Measurements from ENCODE around the gene NRXN2.
"Not testable (repeated sequence)": the region's sequence is repeated elsewhere in the genome, so short reads cannot be mapped to it uniquely, and the experiment has no call there.

Gene NRXN2

DNA sequence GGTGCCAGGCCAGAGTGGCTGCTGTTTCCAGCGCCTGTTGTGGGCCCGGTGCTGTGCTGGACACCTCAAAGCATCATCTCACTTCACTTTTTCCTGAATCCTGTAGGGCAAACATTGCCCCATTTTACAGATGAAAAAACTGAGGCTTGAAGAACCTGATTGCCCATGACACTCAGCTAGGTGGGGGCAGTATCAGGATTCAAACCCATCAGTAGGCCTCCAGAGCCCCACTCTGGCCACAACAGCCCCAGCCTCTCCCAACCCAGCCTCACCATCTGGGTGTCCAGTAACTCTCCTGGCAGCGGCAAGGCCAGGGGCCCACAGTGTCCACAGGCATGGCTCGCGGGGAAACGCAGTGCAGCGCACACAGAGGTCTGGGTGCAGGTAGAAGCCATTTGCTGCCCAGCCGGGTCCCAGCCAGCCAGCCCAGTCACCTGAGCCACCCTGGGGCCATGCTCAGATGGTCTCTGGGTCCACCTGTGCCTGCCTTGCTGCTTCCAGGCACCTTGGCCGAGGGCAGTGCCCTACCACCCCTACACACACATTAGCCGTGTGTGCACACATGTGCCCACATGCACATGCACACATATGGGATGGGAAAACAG is 120.4 kb downstream of the NRXN2 start:
- no peak for DNase-seq

DNA sequence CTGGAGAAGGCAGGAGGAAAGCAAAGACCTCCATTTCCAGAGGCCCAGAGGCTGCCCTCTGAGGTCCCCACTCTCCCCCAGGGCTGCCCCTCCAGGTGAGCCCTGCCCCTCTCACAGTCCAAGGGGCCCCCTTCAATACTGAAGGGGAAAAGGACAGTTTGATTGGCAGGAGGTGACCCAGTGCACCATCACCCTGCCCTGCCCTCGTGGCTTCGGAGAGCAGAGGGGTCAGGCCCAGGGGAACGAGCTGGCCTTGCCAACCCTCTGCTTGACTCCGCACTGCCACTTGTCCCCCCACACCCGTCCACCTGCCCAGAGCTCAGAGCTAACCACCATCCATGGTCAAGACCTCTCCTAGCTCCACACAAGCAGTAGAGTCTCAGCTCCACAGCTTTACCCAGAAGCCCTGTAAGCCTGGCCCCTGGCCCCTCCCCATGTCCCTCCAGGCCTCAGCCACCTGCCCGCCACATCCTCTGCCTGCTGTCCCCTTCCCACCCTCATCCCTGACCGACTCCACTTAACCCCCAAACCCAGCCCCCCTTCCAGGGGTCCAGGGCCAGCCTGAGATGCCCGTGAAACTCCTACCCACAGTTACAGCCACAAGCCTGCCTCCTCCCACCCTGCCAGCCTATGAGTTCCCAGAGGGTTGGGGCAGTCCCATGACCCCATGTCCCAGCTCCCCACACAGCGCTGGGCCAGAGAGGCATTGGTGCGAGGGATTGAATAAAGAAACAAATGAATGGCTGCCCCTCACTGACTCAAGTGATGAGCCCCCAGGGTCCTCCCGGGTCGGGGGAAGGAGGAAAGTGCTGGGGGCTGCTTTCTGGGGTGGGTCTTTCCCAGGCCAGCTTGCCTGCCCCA is 121.2 kb downstream of the NRXN2 start:
- DNase-seq, result no peak

DNA sequence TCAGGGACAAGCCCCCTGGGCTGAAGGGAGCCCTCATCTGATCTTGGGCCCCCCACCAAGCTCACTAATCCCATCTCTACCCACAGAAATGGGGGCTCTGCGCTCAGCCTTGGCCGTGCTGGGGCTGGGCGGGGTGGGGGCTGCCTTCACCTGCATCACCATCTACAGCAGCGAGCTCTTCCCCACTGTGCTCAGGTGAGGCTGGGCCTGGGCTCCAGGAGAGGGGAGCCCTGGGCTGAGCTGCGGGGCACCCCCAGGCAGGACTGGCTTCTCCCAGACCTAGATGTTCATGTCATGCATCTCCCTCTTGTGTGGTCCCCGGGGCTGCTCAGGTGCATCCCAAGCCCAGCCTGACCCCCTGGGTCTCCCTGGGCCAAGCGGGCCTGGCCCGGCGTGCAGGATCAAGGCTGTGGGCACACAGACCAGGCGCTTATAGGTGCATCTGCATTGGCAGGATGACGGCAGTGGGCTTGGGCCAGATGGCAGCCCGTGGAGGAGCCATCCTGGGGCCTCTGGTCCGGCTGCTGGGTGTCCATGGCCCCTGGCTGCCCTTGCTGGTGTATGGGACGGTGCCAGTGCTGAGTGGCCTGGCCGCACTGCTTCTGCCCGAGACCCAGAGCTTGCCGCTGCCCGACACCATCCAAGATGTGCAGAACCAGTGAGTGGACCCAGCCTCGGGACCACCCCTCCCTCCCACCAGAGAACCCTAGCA is 122.6 kb downstream of the NRXN2 start:
- no peak for DNase-seq

DNA sequence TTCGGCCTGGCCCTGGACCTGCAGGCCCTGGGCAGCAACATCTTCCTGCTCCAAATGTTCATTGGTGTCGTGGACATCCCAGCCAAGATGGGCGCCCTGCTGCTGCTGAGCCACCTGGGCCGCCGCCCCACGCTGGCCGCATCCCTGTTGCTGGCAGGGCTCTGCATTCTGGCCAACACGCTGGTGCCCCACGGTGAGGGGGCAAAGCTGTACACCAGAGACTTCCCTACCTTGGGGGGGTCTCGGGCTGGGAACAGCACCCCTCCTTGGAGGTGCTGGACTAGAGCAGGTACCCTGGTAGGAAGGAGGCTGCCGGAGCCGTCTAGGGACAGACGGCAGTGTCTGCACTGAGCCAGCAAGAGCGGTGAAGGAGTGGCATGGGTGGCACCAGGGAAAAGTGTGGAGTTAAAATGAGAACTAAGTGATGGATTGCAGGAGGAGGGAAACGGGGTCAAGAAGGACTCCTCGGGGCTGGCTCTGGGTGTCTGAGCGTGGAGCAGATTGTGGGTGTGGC is 123.2 kb downstream of the NRXN2 start:
- DNase-seq, result no peak

DNA sequence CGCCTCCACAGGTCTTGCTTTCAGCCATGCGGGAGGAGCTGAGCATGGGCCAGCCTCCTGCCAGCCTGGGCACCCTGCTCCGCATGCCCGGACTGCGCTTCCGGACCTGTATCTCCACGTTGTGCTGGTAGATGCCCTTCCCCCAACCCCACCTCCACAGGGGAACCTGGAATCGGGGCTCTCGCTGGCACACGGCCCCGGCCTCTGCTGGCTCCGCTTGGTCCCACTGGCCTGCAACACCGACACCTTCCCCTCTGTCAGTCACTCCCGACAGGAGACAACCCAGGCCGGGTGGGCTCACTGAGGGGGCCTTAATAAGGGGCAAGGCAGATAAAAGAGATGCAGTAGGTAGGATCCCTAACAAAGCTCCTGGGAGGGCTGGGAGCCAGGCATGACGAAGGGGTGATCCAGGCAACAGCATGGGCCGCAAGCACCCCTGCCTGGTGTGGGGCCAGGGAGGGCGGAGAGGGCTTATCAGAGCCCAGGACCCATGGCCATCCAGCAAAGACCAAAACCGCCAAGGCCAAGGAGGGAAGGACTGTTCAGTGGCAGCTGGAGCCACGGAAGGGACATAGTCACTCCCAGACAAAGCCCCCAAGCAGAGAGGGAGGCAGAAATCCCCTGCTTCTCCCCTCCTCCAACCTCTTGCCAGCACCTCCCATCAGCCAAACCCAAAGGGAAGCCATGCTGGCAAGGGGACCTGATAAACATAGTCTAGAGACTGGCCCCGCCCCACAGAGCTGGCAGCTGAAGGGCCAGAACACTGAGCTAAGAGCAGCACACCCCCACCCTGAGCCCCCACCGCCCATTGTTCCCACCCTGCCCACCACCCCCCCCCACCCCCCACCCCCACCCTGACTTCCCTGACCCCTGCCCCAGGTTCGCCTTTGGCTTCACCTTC is 124.0 kb downstream of the NRXN2 start:
- DNase-seq, result no peak

DNA sequence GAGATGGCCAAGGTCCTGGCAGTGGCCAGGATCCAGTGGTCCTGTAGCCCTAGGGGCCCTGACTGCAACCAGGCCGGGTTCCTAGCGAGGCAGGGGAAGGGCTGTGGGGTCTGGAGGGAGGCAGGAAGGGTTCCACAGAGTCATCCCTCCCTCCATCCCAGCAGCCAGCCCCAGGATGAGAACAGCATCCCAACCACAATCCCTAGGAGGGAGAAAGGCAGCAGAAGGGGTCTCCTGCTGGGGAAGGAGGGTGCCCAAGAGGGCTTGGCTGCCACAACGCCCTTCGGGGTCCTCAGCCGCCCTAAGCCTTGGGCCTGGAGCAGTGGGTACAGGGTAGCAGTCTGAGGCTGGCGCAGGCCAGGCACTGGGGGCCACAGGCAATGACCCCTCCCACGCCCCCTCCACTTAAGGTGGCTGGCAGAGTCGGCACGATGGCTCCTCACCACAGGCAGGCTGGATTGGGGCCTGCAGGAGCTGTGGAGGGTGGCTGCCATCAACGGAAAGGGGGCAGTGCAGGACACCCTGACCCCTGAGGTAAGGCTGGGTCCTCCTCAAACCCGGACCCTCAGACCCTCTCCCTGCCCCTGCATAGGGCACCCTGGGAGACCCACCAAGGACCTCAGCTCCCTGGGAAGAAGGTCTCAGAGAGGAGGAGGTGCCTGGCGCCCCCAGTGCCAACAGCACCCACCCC is 124.7 kb downstream of the NRXN2 start:
- DNase-seq, result no peak

DNA sequence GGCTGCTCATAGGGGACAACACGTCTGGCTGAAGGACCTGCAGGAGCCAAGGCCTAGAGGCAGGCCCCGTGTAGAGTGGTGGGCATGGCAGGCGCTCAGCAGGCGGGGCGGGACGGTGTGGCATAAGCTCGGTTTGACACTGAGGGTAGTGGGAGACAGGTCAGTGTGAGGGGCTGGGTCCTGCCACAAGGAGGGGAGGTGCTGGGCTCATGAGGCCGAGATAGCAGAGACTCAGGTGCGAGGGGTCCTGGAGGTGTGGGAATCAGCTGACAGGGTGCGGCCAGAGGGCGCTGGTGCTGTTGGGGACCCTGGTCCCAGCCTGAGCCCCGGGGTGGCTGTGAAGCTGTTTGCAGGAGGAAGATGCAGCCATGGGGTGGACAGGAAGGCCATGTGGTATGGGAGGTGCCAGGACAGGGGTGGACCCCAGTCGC is 125.3 kb downstream of the NRXN2 start:
- no peak for DNase-seq

DNA sequence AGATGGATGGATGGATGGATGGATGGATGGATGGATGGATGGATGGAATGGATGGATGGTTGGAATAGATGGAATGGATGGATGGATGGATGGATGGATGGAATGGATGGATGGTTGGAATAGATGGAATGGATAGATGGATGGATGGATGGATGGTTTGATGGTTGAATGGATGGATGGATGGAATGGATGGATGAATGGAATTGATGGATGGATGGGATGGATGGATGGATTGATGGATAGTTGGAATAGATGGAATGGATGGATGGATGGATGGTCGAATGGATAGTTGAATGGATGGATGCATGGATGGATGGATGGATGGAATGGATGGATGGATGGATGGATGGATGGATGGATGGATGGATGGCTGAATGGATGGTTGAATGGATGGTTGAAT is 127.1 kb downstream of the NRXN2 start:
- not testable (repeated sequence) for DNase-seq

DNA sequence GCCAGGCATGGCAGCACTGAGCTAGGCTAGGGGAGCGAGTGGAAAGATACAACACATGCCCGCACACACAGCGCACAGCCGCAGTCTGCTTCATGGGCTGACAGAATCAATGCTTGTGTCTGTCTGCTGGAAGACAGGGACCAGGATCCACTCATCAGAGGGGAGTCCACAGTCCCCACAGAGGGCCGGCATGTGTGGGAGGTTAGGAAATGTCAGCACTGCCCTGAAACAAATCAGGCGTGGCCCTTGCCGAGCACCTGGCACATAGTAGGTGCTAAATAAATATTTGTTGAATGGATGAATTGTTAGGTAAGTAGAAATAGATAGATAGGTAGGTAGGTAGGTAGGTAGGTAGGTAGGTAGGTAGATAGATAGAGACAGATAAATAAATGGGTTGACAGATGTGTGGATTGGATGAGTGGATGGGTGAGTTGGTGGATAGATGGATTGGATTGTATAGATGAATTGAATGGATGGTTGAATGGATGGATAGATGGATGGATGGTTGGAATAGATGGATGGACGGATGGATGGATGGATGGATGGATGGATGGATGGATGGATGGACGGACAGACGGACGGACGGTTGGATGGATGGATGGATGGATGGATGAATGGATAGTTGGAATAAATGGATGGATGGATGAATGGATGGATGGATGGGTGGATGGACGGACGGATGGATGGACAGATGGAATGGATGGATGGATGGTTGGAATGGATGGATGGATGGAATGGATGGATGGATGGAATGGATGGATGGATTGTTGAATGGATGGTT is 128.6 kb downstream of the NRXN2 start:
- DNase-seq, result no peak

DNA sequence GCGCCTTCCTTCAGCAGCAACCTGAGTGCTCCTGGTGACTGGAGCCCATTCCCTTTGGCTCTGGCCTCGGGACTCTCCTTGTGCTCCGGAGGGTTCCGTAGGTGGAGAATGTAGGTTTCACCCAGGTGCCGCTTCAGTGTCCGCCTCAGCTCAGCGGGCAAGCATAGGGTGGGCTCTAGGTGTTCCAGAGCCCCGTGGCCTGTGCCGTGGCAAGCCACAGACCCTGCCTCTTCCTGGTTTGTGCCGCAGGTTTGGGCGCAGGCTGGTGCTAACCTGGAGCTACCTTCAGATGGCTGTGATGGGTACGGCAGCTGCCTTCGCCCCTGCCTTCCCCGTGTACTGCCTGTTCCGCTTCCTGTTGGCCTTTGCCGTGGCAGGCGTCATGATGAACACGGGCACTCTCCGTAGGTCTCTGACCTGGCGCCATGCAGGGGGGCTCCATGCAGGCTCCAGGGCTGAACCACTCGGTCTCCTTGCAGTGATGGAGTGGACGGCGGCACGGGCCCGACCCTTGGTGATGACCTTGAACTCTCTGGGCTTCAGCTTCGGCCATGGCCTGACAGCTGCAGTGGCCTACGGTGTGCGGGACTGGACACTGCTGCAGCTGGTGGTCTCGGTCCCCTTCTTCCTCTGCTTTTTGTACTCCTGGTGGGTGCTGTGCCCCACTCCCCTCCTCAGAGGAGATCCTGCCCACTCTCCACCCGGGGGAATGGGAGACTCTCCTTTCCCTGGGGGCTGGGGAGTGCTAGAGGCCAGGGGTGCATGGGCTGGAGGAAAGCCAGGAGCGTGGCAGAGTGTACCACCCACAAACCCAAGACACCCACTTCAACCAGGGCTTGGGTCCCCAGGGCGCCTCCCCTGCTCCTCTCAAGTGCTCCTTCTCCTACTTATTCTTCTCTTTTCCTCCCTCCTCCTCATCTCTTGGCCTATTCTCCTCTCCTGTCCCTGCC is 129.6 kb downstream of the NRXN2 start:
- DNase-seq, result no peak

DNA sequence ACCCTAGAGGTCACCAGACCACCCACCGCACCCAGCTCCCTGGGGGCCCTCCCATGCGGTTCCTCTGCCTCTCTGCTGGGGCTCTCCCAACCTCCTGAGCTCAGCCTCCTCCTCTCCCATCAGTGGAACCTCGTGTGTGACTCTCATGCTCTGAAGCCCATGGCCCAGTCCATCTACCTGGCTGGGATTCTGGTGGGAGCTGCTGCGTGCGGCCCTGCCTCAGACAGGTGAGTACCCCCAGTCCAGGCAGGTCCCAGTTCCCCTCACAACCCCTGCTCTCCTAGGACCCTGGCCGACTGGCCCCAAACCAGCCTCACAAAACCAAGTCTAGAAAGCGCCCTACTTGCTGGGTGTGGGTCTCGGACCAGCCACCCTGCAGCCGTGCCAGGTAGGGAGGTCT is 130.3 kb downstream of the NRXN2 start:
- no peak for DNase-seq

DNA sequence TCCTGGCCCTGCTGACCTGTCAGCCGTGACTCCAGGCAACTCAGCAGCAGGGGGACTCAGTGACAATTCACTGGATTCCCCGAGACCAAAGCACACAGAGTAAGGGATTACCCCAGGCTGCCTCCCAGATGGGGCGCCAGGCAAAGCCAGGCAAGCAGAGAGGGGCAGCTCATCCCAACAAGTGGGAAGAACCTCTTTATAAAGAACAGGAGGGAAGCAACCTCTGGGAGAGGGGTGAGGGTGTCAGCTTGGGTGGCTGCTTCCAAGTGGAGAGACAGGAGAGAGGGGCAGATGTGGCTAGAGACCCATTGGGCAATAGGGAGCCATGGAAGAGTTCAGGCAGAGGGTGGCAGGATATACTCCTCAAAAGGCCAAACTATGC is 130.8 kb downstream of the NRXN2 start:
- DNase-seq, result no peak

DNA sequence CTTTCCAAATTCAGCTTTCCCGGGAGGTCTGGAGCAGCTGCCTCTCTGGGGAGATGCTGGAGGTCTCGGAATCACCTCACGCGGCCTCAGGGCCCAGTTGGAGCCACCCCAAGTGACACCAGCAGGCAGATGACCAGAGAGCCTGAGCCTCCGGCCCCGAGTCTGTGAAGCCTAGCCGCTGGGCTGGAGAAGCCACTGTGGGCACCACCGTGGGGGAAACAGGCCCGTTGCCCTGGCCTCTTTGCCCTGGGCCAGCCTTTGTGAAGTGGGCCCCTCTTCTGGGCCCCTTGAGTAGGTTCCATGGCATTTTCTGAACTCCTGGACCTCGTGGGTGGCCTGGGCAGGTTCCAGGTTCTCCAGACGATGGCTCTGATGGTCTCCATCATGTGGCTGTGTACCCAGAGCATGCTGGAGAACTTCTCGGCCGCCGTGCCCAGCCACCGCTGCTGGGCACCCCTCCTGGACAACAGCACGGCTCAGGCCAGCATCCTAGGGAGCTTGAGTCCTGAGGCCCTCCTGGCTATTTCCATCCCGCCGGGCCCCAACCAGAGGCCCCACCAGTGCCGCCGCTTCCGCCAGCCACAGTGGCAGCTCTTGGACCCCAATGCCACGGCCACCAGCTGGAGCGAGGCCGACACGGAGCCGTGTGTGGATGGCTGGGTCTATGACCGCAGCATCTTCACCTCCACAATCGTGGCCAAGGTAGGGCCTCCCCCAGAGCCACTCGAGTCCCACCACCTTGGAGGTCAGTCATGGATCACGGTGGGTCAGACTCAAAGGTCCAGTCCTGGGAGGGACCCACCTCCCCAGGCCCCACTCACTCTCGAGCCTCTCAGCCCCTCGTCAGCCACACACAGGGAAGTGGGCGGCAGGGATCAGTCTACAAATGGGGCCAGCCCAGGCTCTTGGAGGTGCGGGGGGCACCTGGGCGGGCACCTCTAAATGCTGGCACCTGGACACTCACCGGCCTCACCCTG is 131.5 kb downstream of the NRXN2 start:
- DNase-seq, result no peak

DNA sequence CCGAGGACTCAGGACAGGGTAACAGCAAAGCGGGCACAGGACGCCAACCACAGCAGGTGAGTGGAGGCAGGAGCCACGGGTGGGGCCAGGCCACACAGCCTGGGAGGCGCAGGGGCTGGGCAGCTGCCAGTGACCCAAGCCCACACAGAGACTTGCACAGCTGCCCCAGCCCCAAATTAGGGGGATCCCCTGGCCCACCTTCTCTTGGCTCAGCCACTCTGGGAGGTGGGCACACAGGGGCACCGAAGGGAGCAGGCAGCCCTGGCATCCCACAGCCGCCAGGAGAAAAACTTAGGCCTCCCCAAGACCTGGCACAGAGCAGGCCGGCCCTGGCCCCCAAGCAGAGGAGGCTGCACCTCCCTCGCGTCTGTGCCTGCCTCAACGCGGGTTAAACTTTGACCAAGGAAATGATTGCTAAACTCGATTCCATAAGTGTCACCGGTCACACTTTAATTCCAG is 132.2 kb downstream of the NRXN2 start, which contains the start of gene SLC22A12:
Gene SLC22A12, plus strand, starts transcription at position 458 of the 459 bp plus-strand sequence. CDS start 337 bp downstream, outside the sequence.
- DNase-seq, result no peak

DNA sequence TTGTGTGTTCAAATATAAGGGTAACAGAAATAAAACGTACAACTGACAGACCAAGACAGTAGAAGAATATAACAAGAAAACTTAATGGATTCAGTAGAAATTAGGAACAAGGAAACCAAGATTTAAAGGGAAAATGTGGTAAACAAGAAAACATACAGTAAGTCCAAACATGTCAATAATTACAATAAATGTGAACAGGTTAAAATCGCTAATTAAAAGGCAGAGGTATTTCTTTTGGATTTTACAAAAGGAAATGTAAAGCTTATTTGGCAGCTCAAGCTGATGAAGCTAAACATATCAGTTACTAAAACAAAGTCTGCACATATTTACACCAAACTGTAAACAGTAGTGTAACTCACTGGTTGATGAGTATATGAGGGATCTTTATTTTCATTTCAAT is 134.3 kb downstream of the NRXN2 start:
- DNase-seq, result no peak

DNA sequence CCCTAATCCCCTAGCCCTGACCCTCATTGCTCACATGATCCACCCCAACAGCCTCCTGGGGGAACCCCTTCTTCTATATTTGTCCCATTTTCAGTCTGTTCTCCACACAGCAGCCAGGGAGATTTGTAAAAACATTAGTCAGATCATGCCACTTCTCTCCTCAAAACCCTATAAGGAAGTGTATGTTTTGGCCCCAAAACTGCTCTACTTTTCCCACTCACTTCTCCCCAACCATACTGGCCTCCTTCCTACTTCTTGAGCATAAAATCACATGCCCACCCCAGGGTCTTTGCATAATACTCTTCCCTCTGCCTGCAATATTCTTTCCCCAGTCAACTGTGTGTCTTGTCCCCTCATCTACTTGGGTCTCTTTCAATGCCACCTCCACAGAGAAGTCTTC is 136.6 kb downstream of the NRXN2 start:
- no peak for DNase-seq

DNA sequence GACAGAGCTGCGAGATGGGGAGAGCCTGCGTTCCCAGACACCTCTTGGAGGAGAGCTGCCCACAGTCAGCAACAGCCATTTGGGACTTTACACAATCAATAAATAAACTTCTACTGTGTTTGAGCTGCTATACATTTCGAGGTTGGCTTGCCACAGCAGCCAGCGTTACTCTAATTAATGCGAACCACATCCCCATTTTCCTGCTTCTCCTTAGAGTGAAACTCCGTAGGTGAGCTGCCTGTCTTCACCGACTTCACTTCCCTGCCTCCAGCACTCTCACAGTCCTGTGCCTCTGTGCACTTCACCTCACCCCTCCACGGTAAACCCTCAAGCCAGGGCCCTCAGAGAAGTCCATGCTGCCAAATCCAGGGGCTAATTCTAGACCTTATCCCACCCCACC is 137.8 kb downstream of the NRXN2 start:
- no peak for DNase-seq

Measured in activated CD8-positive, alpha-beta memory T cell treated with anti-CD3 and anti-CD28 coated beads, Interleukin-2, amount 50 U/mL, for 48 hours (primary cell).